SJSA1 (cell line): Measurements from ENCODE around the gene IGF2. TPM values are rescaled to one million over a fixed set of nuclear protein-coding genes. Genes with fewer than 3 reads are reported as not detected.

Experiments used
- DNase-seq, 2 experiments: peaks; one replicate each; pipeline ENCODE4 v3.0.0-alpha.2; 2015 to 2020; ENCODE audit warnings: low spot score in 2 of 2, low read depth in 1 of 2
- H3K27ac ChIP-seq: fragments of 250-450 bp; sonication (Bioruptor Pico); 2 replicates; pipeline ENCODE4 v1.5.1; 2020; ENCODE audit warnings: mild to moderate bottlenecking, moderate library complexity
- H3K27me3 ChIP-seq: fragments of 250-450 bp; sonication (Bioruptor Pico); replicated peaks from 2 replicates; pipeline ENCODE4 v1.5.1; 2020; ENCODE audit warnings: mild to moderate bottlenecking, moderate library complexity
- H3K36me3 ChIP-seq: fragments of 250-450 bp; sonication (Bioruptor Pico); 2 replicates; pipeline ENCODE4 v1.5.1; 2020; ENCODE audit warnings: mild to moderate bottlenecking
- H3K4me1 ChIP-seq: fragments of 250-450 bp; sonication (Bioruptor Pico); replicated peaks from 2 replicates; pipeline ENCODE4 v1.6.1; 2021; ENCODE audit warnings: mild to moderate bottlenecking
- H3K4me3 ChIP-seq: fragments of 250-450 bp; sonication (Bioruptor Pico); 2 replicates; pipeline ENCODE4 v1.5.1; 2020; ENCODE audit warnings: mild to moderate bottlenecking
- H3K9me3 ChIP-seq: fragments of 250-450 bp; sonication (Bioruptor Pico); replicated peaks from 2 replicates; pipeline ENCODE4 v1.5.1; 2020; ENCODE audit warnings: mild to moderate bottlenecking
- total RNA-seq: library from RNA; depleted of rRNA; stranded (reverse); fragments of >200 nt; shearing (Covaris generic); gene quantifications from 2 replicates; pipeline ENCODE4 v1.2.3, GENCODE V29; 2014

Gene IGF2
- total RNA-seq, 1 experiment from 2014 or later: 31.5 TPM

DNA sequence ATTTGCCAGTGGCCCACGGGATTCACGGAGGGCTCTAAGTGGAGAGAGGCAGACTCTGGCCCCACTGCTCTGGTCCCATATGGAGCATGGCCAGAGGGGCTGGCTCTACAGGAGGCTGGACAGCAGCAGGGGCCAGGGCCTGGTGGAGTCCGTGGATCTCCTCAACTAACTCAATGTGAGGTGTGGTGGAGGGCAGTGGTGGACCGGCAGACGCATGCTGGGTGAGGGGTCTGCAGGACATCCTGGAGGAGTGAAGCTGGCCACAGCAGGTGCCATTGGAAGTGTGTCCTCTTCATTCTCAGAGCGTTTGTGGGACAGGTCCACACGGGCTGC is 15.6 kb downstream of the IGF2 start:
- Histone ChIP-seq H3K27me3 (no peaks in the 10 kb centered on the region), H3K9me3 (no peaks in the 10 kb centered on the region; the same call in 1 of the 2 replicates), H3K27ac (no peak overlapping the region), H3K4me1 (peaks cover 30% of the 10 kb centered on the region), H3K4me3 (no peak overlapping the region), H3K36me3 (no peaks in the 10 kb centered on the region)
- DNase-seq: no peak

DNA sequence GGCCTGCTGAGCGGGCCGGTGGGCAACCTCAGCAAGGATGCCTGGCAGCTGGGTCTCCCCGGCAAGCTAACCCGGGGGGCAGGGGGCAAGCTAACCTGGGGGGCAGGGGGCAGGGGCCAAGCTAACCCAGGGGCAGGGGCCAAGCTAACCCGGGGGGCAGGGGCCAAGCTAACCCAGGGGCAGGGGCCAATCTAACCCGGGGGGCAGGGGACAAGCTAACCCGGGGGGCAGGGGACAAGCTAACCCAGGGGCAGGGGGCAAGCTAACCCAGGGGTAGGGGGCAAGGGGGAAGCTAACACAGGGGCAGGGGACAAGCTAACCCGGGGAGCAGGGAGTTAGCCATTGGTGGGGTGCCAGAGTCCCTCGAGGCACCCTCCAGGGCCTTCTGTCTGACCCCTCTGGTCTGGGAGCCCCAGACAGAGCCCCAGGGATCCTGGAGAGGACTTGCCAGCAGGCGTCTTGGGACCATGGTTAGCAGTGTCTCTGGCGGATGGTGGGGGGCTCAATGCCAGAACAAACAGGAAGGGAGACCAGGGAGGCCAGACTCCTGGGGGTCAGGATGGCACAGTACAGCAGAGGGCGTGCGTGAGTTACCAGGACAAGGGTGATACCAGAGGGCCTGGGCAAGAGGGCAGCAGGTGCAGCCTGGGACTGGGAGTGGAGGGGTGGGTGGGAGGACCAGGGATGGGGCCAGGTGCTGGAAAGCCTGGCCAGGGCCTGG is 16.1 kb downstream of the IGF2 start:
- no peak overlapping the region for H3K4me3 ChIP-seq
- H3K4me1 ChIP-seq: peaks cover 30% of the 10 kb centered on the region
- H3K27ac ChIP-seq: peak overlapping the region; percentile 82

DNA sequence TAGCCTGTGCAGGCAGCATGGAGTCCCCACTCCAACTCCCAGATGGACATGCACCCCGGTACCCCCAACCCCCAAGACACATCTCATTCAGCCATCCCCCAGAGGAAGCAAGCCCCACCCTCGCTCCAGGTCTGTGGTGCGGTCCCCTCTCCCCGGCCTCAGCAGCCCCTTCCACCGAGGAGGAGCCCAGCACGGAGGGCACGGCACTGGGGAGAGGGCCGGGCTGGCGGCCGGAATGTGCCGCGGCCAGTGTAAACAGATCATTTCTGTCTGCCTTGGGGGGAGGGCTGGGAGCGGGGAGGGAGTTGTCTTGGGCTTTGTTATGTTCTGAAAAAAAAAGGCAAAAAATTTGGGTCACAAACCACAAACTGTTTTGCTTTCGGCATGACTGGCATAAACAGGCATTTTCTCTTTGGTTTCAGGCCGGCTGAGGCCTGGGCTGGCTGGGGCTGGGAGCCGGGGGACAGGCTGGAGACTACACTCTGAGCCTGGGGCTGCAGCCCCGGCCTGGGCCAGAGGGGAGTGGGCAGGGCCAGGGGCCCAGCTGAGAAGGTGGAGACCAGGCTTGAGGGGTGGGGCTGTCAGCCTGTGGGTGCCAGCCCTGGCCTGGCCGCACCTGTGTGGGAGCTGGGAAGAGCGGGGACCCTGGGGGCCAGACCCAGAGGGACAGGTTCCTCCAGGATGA is 16.8 kb downstream of the IGF2 start:
- Histone ChIP-seq H3K9me3 (peaks cover 3% of the 10 kb centered on the region; the same call in 1 of the 2 replicates), H3K4me1 (peaks cover 30% of the 10 kb centered on the region), H3K27me3 (no peaks in the 10 kb centered on the region), H3K27ac (peak overlapping the region; percentile 82), H3K4me3 (no peak overlapping the region), H3K36me3 (no peaks in the 10 kb centered on the region)
- peak; percentile 92 to 94 for DNase-seq

More for the DNA sequence above, 16.1 kb downstream of the IGF2 start:
- Histone ChIP-seq H3K36me3 (no peaks in the 10 kb centered on the region), H3K9me3 (no peaks in the 10 kb centered on the region; the same call in 1 of the 2 replicates), H3K27me3 (no peaks in the 10 kb centered on the region)
- no peak for DNase-seq

DNA sequence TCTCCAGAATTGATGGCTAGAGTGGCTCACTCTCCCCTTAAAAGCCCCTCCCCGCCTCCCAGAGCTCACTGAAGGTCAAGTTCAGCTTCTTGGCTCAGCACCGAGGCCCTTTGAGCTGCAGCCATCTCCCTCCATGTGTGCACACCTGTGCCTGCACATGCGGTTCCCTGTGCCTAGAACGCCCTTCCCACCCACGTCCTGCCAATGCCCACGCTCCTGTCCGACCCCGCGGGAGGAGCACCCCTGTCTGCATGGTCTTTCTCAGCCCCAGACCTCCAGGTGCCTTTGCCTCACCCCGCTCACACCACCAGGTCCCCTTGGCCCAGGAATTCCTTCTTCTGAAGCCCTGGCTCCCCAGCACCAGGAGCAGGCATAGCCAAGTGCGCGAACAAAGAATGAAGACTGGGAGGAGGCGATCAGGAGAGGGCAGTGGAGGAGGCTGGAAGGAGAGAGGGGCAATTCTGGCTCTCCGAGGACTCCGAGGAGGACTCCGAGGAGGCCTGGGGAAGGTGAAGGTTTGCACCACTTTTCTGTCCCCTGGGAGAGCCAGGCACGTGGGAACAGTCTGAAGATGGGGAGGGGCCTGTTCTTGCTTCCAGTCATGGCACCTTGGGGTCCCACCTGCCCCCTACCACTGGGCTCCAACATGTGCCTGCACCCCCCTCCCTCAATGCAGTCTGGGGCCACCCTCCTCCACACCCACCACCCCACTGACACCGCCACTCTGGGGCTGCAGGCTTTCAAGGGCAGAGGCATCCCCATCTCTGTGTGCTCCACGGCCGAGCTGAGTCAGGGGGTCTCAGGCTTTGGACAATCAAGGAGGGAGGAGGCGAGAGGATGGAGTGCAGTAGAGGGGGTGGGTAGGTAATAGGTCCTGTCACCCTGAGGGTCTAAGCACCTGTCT is 17.7 kb downstream of the IGF2 start:
- no peak for DNase-seq
- no peak overlapping the region for H3K27ac ChIP-seq
- no peaks in the 10 kb centered on the region for H3K36me3 ChIP-seq
- no peak overlapping the region for H3K4me3 ChIP-seq
- peaks cover 30% of the 10 kb centered on the region for H3K4me1 ChIP-seq
- H3K27me3 ChIP-seq: no peaks in the 10 kb centered on the region
- peaks cover 9% of the 10 kb centered on the region for H3K9me3 ChIP-seq

DNA sequence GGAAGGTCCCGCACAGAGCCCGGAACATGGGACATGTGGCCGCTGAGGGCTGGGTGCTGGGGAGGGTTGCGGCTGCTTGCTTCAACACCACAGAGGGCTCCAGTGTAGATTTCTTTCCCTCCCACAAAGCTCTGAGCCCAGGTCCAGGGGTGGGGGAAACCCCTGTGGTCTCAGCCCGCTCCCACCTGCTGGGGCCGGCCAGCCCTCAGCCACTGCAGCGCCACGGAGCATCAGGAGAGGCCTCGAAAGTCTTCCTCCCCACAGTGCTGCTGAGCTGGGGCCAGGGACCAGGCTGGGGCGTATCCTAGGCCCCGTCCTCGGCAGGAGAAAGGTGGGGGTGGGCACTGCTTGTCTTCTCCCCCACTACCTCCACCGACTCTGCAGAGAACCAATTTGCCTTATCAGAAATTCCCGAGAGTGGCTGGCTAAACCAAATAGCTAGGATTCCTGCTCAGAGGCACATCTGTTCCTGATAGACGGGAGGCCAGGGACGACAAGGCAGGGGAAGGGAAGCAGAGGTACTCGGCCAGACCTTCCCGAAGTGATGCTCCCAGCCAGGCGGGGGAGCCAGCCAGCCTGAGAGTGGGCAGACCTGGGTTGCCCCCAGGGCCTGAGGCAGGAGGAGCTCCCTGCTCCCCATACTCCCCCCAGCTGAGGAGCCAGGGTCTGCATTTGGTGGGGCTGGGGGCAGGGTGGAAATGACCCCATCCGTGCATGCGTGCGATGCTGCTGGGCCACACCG is 18.7 kb downstream of the IGF2 start:
- Histone ChIP-seq H3K36me3 (no peaks in the 10 kb centered on the region), H3K9me3 (peaks cover 18% of the 10 kb centered on the region), H3K4me3 (no peak overlapping the region), H3K27me3 (no peaks in the 10 kb centered on the region), H3K4me1 (peaks cover 30% of the 10 kb centered on the region), H3K27ac (no peak overlapping the region)
- DNase-seq: no peak

DNA sequence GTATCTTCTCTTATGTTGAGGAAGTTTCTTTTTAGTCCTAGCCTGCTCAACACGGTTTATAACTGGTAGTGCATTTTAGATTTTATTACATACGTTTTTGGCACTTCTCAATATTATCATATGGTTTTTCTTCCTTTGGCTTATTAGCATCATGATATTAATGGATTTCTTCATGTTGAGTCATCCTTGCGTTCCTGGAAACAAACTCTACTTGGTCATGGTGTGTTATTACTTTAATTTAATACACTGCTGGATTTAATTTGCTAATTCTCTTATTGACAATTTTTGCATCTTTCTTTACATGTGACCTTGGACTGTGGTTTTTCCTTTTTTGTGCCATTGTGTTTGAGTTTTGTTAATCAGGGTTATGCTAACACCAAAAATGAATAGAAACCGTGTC is 20.5 kb downstream of the IGF2 start:
- H3K4me1 ChIP-seq: peaks cover 30% of the 10 kb centered on the region
- DNase-seq: no peak
- H3K27ac ChIP-seq: no peak overlapping the region
- H3K27me3 ChIP-seq: no peaks in the 10 kb centered on the region
- peaks cover 19% of the 10 kb centered on the region for H3K9me3 ChIP-seq
- no peak overlapping the region for H3K4me3 ChIP-seq
- H3K36me3 ChIP-seq: no peaks in the 10 kb centered on the region

DNA sequence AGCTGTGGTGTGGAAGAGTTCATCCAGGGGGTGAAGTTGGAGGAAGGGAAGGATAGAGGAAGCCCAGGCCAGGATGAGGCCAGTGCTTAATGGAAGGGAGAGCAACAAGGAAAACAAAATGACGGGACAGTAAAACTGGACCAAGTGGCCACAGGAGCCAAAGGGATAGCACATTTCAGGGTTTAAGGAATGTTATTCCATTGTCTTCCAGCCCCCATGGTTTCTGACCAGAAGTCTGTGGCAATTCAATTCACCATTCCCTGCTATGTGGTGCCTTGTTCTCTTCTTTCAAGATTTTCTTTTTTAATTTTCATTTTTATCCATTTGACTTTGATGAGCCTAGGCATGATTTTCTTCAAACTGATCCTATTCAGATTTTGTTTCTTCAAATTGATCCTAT is 22.5 kb downstream of the IGF2 start:
- no peaks in the 10 kb centered on the region for H3K27me3 ChIP-seq
- peaks cover 12% of the 10 kb centered on the region for H3K4me1 ChIP-seq
- no peak overlapping the region for H3K27ac ChIP-seq
- no peak overlapping the region for H3K4me3 ChIP-seq
- peaks cover 21% of the 10 kb centered on the region for H3K9me3 ChIP-seq
- no peaks in the 10 kb centered on the region for H3K36me3 ChIP-seq
- no peak for DNase-seq

DNA sequence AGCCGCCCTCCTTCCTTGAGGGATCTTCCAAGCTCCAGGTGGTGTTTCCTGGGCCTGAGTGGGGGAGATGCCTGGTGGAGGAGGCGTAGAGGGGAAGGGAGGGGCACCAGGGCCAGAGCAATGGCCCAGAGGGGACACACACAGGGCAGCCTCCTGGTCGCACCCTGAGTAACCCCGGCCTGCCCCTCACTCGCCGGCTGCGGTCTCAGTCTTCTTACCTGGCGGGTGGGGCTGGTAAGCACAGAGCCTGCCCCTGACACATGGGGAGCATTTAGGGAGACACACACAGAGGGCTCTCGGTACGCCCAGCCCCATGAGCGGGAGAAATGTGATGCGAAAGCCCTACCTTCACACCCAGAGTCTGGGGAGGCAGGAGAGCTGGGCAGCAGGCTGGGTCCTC is 23.9 kb downstream of the IGF2 start:
- Histone ChIP-seq H3K27me3 (no peaks in the 10 kb centered on the region), H3K36me3 (no peaks in the 10 kb centered on the region), H3K4me1 (peaks cover under 1% of the 10 kb centered on the region; the same call in 1 of the 2 replicates), H3K9me3 (peaks cover 21% of the 10 kb centered on the region), H3K27ac (no peak overlapping the region), H3K4me3 (no peak overlapping the region)
- DNase-seq: no peak

DNA sequence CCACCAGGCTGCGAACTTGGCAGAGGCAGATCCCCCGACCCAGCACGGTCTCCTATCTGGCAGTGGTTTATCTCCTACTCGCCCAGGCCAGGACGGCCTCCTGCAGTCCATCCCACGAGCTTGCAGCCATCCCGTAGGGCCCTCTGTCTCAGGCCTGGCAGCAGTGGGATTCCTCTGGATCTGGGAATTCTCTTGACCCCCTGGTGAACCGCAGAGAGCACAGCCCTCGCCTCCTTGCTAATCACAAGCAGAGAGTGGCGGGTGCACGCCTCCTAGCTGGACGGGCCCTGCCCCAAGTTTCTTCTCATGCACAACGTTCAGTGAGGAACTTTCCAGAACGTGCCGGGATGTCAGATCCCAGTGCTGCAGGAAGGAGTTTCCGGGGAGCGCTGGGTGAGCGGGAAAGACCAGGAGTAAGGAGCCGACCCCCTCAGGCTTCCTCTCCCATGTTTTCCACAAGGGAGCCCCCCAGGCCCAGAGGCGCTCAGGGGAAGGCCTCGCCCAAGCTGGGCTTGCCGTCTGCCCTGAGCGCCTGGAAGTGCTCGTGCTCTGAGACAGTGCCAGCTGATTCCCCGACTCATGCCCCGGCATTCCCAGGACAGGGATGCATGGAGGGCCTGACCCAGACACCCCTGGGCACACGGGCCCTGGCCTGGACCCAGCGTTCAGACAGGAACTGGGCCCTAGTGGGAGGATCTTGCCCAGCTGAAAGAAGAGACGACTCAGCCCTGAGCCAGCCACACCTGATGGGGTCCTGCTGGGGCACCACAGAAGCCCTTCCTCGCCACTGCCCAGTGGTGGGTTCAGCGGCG is 24.6 kb downstream of the IGF2 start:
- Histone ChIP-seq H3K4me1 (no peaks in the 10 kb centered on the region), H3K27me3 (no peaks in the 10 kb centered on the region), H3K36me3 (no peaks in the 10 kb centered on the region), H3K9me3 (peaks cover 21% of the 10 kb centered on the region), H3K27ac (no peak overlapping the region), H3K4me3 (no peak overlapping the region)
- DNase-seq: no peak

DNA sequence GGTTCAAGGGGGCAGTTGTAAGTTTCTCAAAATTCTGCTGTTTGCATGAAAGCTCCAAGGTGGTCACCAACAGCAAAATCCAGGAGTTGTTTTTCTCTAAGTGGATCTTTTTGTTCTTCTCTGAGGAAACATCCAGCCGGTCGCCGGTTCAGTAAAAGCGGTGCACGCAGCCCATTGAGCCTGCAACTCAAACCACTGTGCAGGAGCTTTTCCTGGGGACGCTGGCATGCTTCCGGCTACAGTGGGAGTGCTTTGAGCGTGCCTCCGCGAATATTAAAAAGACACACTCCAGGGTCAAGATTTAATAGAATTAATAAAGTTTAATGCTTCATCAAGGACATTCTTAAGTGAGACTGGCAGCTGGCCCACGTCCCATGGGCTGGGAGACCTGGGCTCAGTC is 25.4 kb downstream of the IGF2 start:
- no peak overlapping the region for H3K4me3 ChIP-seq
- no peak for DNase-seq
- no peaks in the 10 kb centered on the region for H3K27me3 ChIP-seq
- H3K9me3 ChIP-seq: peaks cover 21% of the 10 kb centered on the region
- no peaks in the 10 kb centered on the region for H3K4me1 ChIP-seq
- no peak overlapping the region for H3K27ac ChIP-seq
- H3K36me3 ChIP-seq: no peaks in the 10 kb centered on the region

DNA sequence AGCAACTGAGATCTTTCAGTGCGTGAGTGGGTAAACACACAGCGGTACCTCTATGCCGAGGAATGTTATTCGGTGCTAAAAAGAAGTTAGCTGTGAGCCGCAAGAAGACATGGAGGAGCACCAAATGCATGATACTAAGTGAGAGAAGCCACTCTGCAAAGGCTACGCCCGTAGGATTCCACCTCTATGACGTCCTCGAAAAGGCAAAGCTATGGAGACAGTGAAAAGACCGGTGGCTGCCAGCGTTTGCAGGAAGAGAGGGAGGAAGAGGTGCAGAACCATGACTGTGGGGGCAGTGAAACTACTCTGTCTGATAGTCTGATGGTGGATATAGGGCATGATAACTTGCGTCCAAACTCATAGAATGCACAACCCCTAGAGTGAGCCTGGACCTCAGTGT is 28.7 kb downstream of the IGF2 start:
- DNase-seq: no peak
- Histone ChIP-seq H3K36me3 (no peaks in the 10 kb centered on the region), H3K9me3 (peaks cover 3% of the 10 kb centered on the region; the same call in 1 of the 2 replicates), H3K4me1 (no peaks in the 10 kb centered on the region), H3K27me3 (no peaks in the 10 kb centered on the region), H3K27ac (no peak overlapping the region), H3K4me3 (no peak overlapping the region)

DNA sequence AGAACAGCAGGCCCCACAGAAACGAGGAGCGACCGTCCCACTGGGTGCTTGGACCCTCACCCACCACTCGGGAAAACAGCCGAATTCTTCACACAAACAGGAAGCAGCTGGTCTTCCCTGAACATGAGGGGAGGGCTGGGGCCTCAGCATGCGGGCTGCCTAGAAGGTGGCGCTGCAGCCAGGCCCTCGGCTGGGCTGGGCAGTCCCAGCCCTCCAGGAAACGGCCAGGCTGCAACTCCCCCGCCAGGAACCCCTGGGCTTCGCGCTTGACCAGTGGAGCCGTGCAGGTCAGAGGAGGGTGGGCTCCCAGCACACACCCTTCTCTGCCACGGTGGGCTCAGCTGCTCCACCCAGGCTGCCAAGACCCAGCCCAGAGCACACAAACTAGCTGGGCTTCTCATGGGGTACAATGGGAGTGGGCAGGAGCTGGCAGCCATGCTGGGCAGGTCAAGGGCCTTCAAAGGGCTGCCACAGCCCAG is 29.6 kb downstream of the IGF2 start:
- no peak for DNase-seq
- Histone ChIP-seq H3K27me3 (no peaks in the 10 kb centered on the region), H3K27ac (no peak overlapping the region), H3K4me3 (no peak overlapping the region), H3K4me1 (no peaks in the 10 kb centered on the region), H3K9me3 (peaks cover 3% of the 10 kb centered on the region; the same call in 1 of the 2 replicates), H3K36me3 (no peaks in the 10 kb centered on the region)
